Mesothelial cell of epicardium (in vitro differentiated cells): ENCODE measurements around the gene SLC41A2. TPM values are rescaled to one million over a fixed set of nuclear protein-coding genes. Genes with fewer than 3 reads are reported as not detected.

ENCODE experiments used
- DNase-seq, 2 experiments: peaks; one replicate each; pipeline ENCODE4 v3.0.0; 2021; ENCODE audit warnings: low spot score in 2 of 2; ENCODE audit not compliant: unreplicated experiment in 2 of 2
- H3K27ac Mint-ChIP-seq: 2 replicates; pipeline ENCODE4 v1.8.0; 2021; ENCODE audit warnings: mixed read lengths
- H3K27me3 Mint-ChIP-seq: 2 replicates; pipeline ENCODE4 v1.8.0; 2021; ENCODE audit warnings: low read depth, mixed read lengths
- H3K36me3 Mint-ChIP-seq: 2 replicates; pipeline ENCODE4 v1.8.0; 2021; ENCODE audit warnings: mixed read lengths
- H3K4me1 Mint-ChIP-seq: 2 replicates; pipeline ENCODE4 v1.8.0; 2021; ENCODE audit warnings: mixed read lengths
- H3K4me3 Mint-ChIP-seq: 2 replicates; pipeline ENCODE4 v1.8.0; 2021; ENCODE audit warnings: mild to moderate bottlenecking, moderate library complexity, mixed read lengths
- H3K9me3 Mint-ChIP-seq: 2 replicates; pipeline ENCODE4 v1.8.0; 2021; ENCODE audit warnings: mixed read lengths
- total RNA-seq: library from RNA; stranded (reverse); gene quantifications from 3 replicates; pipeline ENCODE4 v1.2.1, GENCODE V29; 2021
- TF ChIP-seq, protein P1 (sequence below): fragments of 200-600 bp; sonication (generic); IDR thresholded peaks from one replicate; pipeline ENCODE4 v1.5.0; 2021; ENCODE audit warnings: antibody characterized with exemption; ENCODE audit not compliant: unreplicated experiment

Gene SLC41A2
- total RNA-seq, 1 donor from 2014 or later: 6.9 TPM

DNA sequence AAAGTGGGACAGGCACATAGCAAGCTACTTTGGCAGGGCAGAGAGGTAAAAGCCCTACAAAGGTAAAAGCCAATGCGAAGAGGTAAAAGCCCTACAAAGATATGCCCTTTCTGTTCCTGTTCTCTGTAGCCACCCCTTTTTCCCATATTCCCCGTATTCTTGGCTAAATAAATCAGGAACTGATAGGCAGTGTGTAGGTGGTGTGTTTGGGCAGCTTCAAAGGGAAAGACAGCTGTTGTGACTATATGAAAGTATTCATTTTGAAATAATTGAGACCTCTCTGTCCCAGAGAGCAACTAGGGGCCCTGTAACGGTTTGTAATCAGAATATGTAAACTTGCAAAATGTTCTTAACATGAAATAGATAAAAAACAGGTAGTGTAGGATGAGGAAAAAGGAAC is 11.3 kb upstream of the SLC41A2 start:
- DNase-seq: no peak
- Mint-ChIP-seq H3K9me3 (no peaks in the 10 kb centered on the region), H3K36me3 (no peaks in the 10 kb centered on the region), H3K4me1 (no peaks in the 10 kb centered on the region), H3K4me3 (no peak overlapping the region), H3K27ac (no peak overlapping the region), H3K27me3 (peaks cover 11% of the 10 kb centered on the region)
- TF ChIP-seq, protein P1, sequence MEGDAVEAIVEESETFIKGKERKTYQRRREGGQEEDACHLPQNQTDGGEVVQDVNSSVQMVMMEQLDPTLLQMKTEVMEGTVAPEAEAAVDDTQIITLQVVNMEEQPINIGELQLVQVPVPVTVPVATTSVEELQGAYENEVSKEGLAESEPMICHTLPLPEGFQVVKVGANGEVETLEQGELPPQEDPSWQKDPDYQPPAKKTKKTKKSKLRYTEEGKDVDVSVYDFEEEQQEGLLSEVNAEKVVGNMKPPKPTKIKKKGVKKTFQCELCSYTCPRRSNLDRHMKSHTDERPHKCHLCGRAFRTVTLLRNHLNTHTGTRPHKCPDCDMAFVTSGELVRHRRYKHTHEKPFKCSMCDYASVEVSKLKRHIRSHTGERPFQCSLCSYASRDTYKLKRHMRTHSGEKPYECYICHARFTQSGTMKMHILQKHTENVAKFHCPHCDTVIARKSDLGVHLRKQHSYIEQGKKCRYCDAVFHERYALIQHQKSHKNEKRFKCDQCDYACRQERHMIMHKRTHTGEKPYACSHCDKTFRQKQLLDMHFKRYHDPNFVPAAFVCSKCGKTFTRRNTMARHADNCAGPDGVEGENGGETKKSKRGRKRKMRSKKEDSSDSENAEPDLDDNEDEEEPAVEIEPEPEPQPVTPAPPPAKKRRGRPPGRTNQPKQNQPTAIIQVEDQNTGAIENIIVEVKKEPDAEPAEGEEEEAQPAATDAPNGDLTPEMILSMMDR: no peak

DNA sequence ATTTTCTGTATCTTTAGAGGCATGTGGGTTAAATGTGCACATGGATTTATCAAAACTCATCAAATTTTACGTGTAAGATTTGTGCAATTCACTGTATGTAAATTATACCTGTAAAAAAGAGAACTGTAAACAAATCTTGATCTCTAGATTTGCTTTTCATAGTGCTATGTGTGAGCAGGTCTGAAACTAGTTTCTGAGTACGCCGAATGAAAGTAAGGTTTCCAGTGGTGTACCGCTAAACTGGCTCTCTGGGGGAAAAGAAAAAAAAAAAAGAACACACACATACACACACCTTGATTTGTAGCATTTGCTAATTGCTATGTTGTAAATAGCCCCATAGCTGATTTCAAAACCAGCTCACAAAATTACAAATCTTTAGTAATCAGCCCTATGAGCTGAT is 8.6 kb upstream of the SLC41A2 start:
- peaks cover 25% of the 10 kb centered on the region for H3K27me3 Mint-ChIP-seq
- no peaks in the 10 kb centered on the region for H3K36me3 Mint-ChIP-seq
- no peaks in the 10 kb centered on the region for H3K9me3 Mint-ChIP-seq
- H3K27ac Mint-ChIP-seq: no peak overlapping the region
- no peaks in the 10 kb centered on the region for H3K4me1 Mint-ChIP-seq
- DNase-seq: no peak
- TF ChIP-seq, protein P1: no peak
- H3K4me3 Mint-ChIP-seq: no peak overlapping the region

DNA sequence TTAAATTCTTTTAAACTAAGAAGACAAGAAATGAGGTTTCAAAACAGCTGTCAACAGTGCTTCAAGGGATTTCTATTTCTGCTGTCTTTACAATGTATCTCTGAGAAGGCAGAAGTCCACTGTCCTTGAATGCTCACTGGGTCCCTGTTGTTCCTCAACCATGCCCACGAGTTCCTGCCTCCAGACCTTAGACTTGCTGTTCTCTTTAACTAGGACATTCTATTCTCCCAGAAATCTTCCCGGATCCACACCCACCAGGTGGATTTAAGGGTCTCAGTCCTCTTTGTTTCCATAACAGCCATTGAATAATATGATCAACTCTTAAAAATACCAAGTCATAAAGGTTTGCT is 6.7 kb upstream of the SLC41A2 start:
- DNase-seq: no peak
- Mint-ChIP-seq H3K27me3 (peaks cover 33% of the 10 kb centered on the region), H3K9me3 (no peaks in the 10 kb centered on the region), H3K4me3 (no peak overlapping the region), H3K4me1 (peaks cover 3% of the 10 kb centered on the region), H3K27ac (no peak overlapping the region), H3K36me3 (no peaks in the 10 kb centered on the region)
- TF ChIP-seq, protein P1: no peak

DNA sequence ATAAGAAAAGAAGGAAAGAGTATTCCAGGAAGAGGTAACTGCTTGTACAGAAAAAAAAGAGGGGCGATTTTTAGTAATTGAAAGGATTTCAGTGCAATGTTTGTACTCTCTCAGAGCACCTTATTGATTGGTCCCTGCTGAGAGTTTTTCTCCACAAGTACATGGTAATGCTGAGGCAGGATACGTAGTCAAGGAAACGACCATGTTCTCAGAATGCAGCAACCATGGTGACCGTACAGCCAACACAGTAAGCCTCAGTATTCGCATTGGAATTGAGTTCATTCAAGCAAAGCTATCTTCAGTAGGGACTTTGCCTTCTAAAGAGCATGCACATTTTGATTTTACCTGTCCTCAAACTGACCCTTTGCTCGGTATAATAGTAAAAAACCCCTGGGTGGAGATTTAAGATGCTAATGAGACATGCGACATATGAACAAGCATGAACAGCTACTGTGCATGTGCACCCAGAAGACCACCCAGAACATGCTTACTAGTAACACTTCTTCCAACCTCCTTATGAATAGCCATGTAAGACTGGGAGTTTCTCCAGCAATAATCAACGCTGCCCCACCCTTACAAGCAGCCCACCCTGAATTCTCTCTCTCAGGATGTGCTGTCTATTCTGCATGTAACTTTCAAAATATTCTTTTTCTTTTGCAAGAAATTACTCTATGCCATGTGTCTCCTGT is 6.2 kb upstream of the SLC41A2 start:
- H3K27me3 Mint-ChIP-seq: peaks cover 33% of the 10 kb centered on the region
- TF ChIP-seq, protein P1: no peak
- H3K9me3 Mint-ChIP-seq: no peaks in the 10 kb centered on the region
- DNase-seq: no peak
- H3K36me3 Mint-ChIP-seq: no peaks in the 10 kb centered on the region
- no peak overlapping the region for H3K4me3 Mint-ChIP-seq
- H3K27ac Mint-ChIP-seq: no peak overlapping the region
- peaks cover 3% of the 10 kb centered on the region for H3K4me1 Mint-ChIP-seq

DNA sequence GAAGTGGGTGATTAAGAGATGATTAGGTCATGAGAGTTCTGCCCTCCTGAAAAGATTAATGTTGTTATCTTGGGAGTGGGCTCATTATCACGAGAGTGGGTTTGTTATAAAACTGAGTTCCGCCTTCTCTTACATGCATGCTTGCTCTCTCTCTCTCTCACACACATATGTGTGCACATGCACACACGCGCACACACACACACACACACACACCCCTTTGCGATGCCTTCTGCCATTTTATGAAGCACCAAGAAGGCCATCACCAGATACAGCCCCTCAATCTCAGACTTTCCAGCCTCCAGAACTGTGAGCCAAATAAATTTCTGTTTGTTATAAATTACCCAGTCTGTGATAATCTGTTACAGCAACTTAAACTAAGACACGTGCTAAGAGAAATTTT is 5.7 kb upstream of the SLC41A2 start:
- Mint-ChIP-seq H3K9me3 (no peaks in the 10 kb centered on the region), H3K27me3 (peaks cover 35% of the 10 kb centered on the region), H3K36me3 (no peaks in the 10 kb centered on the region), H3K4me1 (peaks cover 7% of the 10 kb centered on the region), H3K27ac (no peak overlapping the region), H3K4me3 (no peak overlapping the region)
- no peak for DNase-seq
- TF ChIP-seq, protein P1: no peak

DNA sequence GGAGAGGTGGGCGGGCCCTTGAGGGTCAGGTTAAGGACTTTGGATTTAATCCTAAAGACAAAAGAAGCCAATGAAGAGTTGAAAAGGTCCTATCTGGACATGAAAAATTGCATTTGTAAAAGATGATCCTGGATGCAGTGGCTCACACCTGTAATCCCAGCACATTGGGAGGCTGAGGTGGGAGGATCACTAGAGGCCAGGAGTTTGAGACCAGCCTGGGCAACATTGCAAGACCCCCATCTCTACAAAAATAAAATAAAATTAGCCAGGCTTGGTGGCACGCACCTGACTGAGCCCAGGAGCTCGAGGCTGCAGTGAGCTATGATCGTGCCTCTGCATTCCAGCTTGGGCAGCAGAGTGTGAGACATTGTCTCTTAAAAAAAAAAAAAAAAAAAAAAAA is 2.4 kb upstream of the SLC41A2 start:
- Mint-ChIP-seq H3K9me3 (no peaks in the 10 kb centered on the region), H3K4me1 (peaks cover 14% of the 10 kb centered on the region), H3K27me3 (peaks cover 53% of the 10 kb centered on the region), H3K36me3 (no peaks in the 10 kb centered on the region), H3K4me3 (no peak overlapping the region), H3K27ac (no peak overlapping the region)
- no peak for DNase-seq
- TF ChIP-seq, protein P1: no peak
